ENCODE results near the gene C3orf18. TPM values are rescaled to one million over a fixed set of nuclear protein-coding genes. Genes with fewer than 3 reads are reported as not detected.

Gene C3orf18
- total and polyA plus RNA-seq, 2 donors from 2014 or later = 6.2 to 14.9 TPM

- Histone ChIP-seq H3K4me3 (ENCODE audit: low read length in 3 of 3) (no peak overlapping the region), H3K27ac (ENCODE audit: low read depth in 2 of 2, low read length in 2 of 2) (no peak overlapping the region), H3K4me1 (ENCODE audit: control insufficient read depth in 2 of 3, insufficient read depth in 2 of 3, low read depth in 1 of 3, low read length in 3 of 3) (peaks cover 0 to 3% (median 3%) of the 10 kb centered on the region in 3 donors), H3K9me3 (ENCODE audit: control insufficient read depth in 2 of 3, insufficient read depth in 1 of 3, low read length in 3 of 3) (no peaks in the 10 kb centered on the region), H3K27me3 (ENCODE audit: control insufficient read depth, insufficient read depth, low read length) (no peaks in the 10 kb centered on the region), H3K9ac (ENCODE audit: low read length in 3 of 3) (no peak overlapping the region), H3K36me3 (ENCODE audit: control insufficient read depth in 2 of 3, insufficient read depth in 3 of 3, low read length in 3 of 3) (peaks cover 0 to 8% (median 1%) of the 10 kb centered on the region in 3 donors)
- TF ChIP-seq, protein P1, sequence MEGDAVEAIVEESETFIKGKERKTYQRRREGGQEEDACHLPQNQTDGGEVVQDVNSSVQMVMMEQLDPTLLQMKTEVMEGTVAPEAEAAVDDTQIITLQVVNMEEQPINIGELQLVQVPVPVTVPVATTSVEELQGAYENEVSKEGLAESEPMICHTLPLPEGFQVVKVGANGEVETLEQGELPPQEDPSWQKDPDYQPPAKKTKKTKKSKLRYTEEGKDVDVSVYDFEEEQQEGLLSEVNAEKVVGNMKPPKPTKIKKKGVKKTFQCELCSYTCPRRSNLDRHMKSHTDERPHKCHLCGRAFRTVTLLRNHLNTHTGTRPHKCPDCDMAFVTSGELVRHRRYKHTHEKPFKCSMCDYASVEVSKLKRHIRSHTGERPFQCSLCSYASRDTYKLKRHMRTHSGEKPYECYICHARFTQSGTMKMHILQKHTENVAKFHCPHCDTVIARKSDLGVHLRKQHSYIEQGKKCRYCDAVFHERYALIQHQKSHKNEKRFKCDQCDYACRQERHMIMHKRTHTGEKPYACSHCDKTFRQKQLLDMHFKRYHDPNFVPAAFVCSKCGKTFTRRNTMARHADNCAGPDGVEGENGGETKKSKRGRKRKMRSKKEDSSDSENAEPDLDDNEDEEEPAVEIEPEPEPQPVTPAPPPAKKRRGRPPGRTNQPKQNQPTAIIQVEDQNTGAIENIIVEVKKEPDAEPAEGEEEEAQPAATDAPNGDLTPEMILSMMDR (IDR thresholded peaks at IDR 0.05; ENCODE audit: borderline replicate concordance, extremely low read depth, insufficient read depth) = no peak
- FAIRE-seq (no peak), DNase-seq (no peak)
- intact Hi-C loops (cut with DNase I) = no loop called here
Observed at GRCh38 chr3:50585919-50586762, 18.6 kb upstream of the C3orf18 start.

DNA sequence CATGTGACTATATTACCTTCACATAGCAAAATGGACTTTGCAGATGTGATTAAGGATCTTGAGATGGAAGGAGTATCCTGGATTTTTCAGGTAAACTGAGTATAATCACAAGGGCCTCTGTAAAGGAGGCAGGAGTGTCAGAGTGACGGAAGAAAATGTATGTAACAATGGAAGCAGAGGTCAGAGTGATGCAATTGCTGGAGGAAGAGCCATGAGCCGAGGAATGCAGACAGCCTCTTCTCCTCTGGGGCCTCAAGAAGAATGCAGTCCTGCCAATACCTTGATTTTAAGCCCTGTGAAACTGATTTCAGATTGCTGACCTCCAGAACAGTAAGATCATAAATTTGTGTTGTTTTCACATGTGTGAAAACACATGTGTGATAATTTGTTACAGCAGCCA is 16.8 kb upstream of the C3orf18 start:
- Histone ChIP-seq H3K4me1 (ENCODE audit: control insufficient read depth in 2 of 3, insufficient read depth in 2 of 3, low read depth in 1 of 3, low read length in 3 of 3) (peaks cover 0 to 3% (median 0%) of the 10 kb centered on the region in 3 donors), H3K4me3 (ENCODE audit: low read length in 3 of 3) (no peak overlapping the region), H3K27ac (ENCODE audit: low read depth in 2 of 2, low read length in 2 of 2) (no peak overlapping the region), H3K9ac (ENCODE audit: low read length in 3 of 3) (no peak overlapping the region), H3K36me3 (ENCODE audit: control insufficient read depth in 2 of 3, insufficient read depth in 3 of 3, low read length in 3 of 3) (peaks cover 0 to 8% (median 2%) of the 10 kb centered on the region in 3 donors), H3K27me3 (ENCODE audit: control insufficient read depth, insufficient read depth, low read length) (no peaks in the 10 kb centered on the region), H3K9me3 (ENCODE audit: control insufficient read depth in 2 of 3, insufficient read depth in 1 of 3, low read length in 3 of 3) (no peaks in the 10 kb centered on the region)
- DNase-seq = no peak
- TF ChIP-seq, protein P1 (IDR thresholded peaks at IDR 0.05; ENCODE audit: borderline replicate concordance, extremely low read depth, insufficient read depth) = no peak
- no peak for FAIRE-seq
- intact Hi-C loops (cut with DNase I) = no loop called here

DNA sequence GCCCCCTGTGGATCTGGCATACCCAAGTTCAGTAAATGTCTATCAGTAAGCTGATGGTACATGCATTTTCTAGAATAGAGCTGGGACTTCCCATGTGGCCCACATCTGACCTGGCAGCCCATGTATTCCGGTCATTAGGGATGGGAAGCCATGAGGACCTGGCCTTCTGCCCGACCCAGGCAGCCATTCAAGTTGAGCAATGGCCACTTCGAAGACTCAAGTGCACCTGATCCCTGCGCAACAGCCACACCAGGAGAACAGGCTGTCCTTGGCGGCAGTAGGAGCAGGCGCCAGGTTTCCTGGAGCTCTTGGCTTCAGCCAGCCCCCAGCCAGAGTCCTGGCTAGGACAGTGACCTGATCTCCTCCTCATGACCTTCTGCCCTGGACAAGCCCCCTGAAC is 16.4 kb upstream of the C3orf18 start:
- no peak overlapping the region for H3K9ac ChIP-seq (ENCODE audit: low read length in 3 of 3)
- H3K27ac ChIP-seq (ENCODE audit: low read depth in 2 of 2, low read length in 2 of 2) = no peak overlapping the region
- H3K27me3 ChIP-seq (ENCODE audit: control insufficient read depth, insufficient read depth, low read length) = no peaks in the 10 kb centered on the region
- no peaks in the 10 kb centered on the region for H3K9me3 ChIP-seq (ENCODE audit: control insufficient read depth in 2 of 3, insufficient read depth in 1 of 3, low read length in 3 of 3)
- TF ChIP-seq, protein P1 (IDR thresholded peaks at IDR 0.05; ENCODE audit: borderline replicate concordance, extremely low read depth, insufficient read depth) = no peak
- intact Hi-C loops (cut with DNase I) = no loop called here
- peaks cover 0 to 3% (median 0%) of the 10 kb centered on the region in 3 donors for H3K4me1 ChIP-seq (ENCODE audit: control insufficient read depth in 2 of 3, insufficient read depth in 2 of 3, low read depth in 1 of 3, low read length in 3 of 3)
- peaks cover 0 to 8% (median 2%) of the 10 kb centered on the region in 3 donors for H3K36me3 ChIP-seq (ENCODE audit: control insufficient read depth in 2 of 3, insufficient read depth in 3 of 3, low read length in 3 of 3)
- no peak for FAIRE-seq
- no peak overlapping the region for H3K4me3 ChIP-seq (ENCODE audit: low read length in 3 of 3)
- DNase-seq = no peak

All from kidney (tissue), 14 donors.